Liver (tissue), 9 donors: ENCODE measurements around the gene MAF. TPM values are rescaled to one million over a fixed set of nuclear protein-coding genes. Genes with fewer than 3 reads are reported as not detected.

Experiments
- DNase-seq: peaks from one replicate; pipeline ENCODE4 v3.0.0-alpha.2; 2017; ENCODE audit warnings: low spot score
- H3K27ac ChIP-seq, 2 donors: one replicate each; pipeline ENCODE4 v1.7.0; 2013; ENCODE audit warnings: inconsistent platforms in 2 of 2, low read length in 2 of 2, control low read depth in 1 of 2, low read depth in 1 of 2, mild to moderate bottlenecking in 1 of 2
- H3K27me3 ChIP-seq, 4 donors: one replicate each; pipeline versions ENCODE4 v1.6.1 to v1.7.0; 2013; ENCODE audit warnings: low read length in 3 of 4, inconsistent platforms in 1 of 4, mild to moderate bottlenecking in 1 of 4, moderate library complexity in 1 of 4; ENCODE audit not compliant: control insufficient read depth in 4 of 4, insufficient read depth in 4 of 4
- H3K36me3 ChIP-seq, 4 donors: one replicate each; pipeline versions ENCODE4 v1.6.1 to v1.7.0; 2013; ENCODE audit warnings: low read length in 3 of 4, mild to moderate bottlenecking in 3 of 4, low read depth in 1 of 4, moderate library complexity in 1 of 4; ENCODE audit not compliant: control insufficient read depth in 4 of 4, insufficient read depth in 3 of 4
- H3K4me1 ChIP-seq, 4 donors: one replicate each; pipeline versions ENCODE4 v1.6.1 to v1.7.0; 2013; ENCODE audit warnings: low read length in 3 of 4, mild to moderate bottlenecking in 3 of 4, moderate library complexity in 1 of 4; ENCODE audit not compliant: control insufficient read depth in 4 of 4, insufficient read depth in 4 of 4
- H3K4me3 ChIP-seq, 3 donors: one replicate each; pipeline versions ENCODE4 v1.6.1 to v1.7.0; 2013; ENCODE audit warnings: low read length in 3 of 3, control low read depth in 1 of 3, low read depth in 1 of 3, mild to moderate bottlenecking in 1 of 3
- H3K9ac ChIP-seq, 2 donors: one replicate each; pipeline ENCODE4 v1.7.0; 2013; ENCODE audit warnings: low read length in 2 of 2, mild to moderate bottlenecking in 2 of 2, moderate library complexity in 2 of 2, control low read depth in 1 of 2, low read depth in 1 of 2
- H3K9me3 ChIP-seq, 4 donors: one replicate each; pipeline versions ENCODE4 v1.6.1 to v1.7.0; 2013; ENCODE audit warnings: low read length in 3 of 4; ENCODE audit not compliant: control insufficient read depth in 4 of 4
- ATF3 ChIP-seq: IDR thresholded peaks from 2 replicates; pipeline ENCODE4 v1.6.1; 2016; ENCODE audit warnings: antibody characterized with exemption
- CTCF ChIP-seq: fragments of 150-350 bp; IDR thresholded peaks from 2 replicates; pipeline ENCODE4 v1.5.1; 2017; ENCODE audit warnings: improper control_type of control experiment, low read depth, low read length; ENCODE audit not compliant: missing input control
- EGR1 ChIP-seq, 2 donors: IDR thresholded peaks; 2 replicates each; pipeline ENCODE4 v1.6.1; 2016 to 2018; ENCODE audit warnings: antibody characterized with exemption in 2 of 2, low read depth in 2 of 2
- FOXA1 ChIP-seq: IDR thresholded peaks from 2 replicates; pipeline ENCODE4 v1.6.1; 2016; ENCODE audit warnings: antibody characterized with exemption
- FOXA2 ChIP-seq: IDR thresholded peaks from 2 replicates; pipeline ENCODE4 v1.6.1; 2016; ENCODE audit warnings: antibody characterized with exemption
- GABPA ChIP-seq, 2 donors: IDR thresholded peaks in 1 of 2; conservative IDR thresholded peaks in 1 of 2; 2 replicates each; pipeline ENCODE4 v1.6.1; 2016; ENCODE audit warnings: antibody characterized with exemption in 2 of 2, mild to moderate bottlenecking in 1 of 2, moderate library complexity in 1 of 2
- HNF4A ChIP-seq, 2 donors: conservative IDR thresholded peaks; 2 replicates each; pipeline ENCODE4 v1.6.1; 2016; ENCODE audit warnings: antibody characterized with exemption in 2 of 2, mild to moderate bottlenecking in 2 of 2
- HNF4G ChIP-seq: IDR thresholded peaks from 2 replicates; pipeline ENCODE4 v1.6.1; 2016; ENCODE audit warnings: antibody characterized with exemption
- JUND ChIP-seq, 2 donors: IDR thresholded peaks; 2 replicates each; pipeline ENCODE4 v1.6.1; 2016; ENCODE audit warnings: antibody characterized with exemption in 2 of 2
- MAX ChIP-seq: IDR thresholded peaks from 2 replicates; pipeline ENCODE4 v1.6.1; 2016; ENCODE audit warnings: antibody characterized with exemption
- NR2F2 ChIP-seq: IDR thresholded peaks from 2 replicates; pipeline ENCODE4 v1.6.1; 2016; ENCODE audit warnings: antibody characterized with exemption
- RAD21 ChIP-seq, 2 donors: IDR thresholded peaks; 2 replicates each; pipeline ENCODE4 v1.6.1; 2016; ENCODE audit warnings: antibody characterized with exemption in 2 of 2, mild to moderate bottlenecking in 2 of 2
- REST ChIP-seq: IDR thresholded peaks from 2 replicates; pipeline ENCODE4 v1.6.1; 2016; ENCODE audit warnings: antibody characterized with exemption, mild to moderate bottlenecking
- RXRA ChIP-seq, 2 donors: IDR thresholded peaks; 2 replicates each; pipeline ENCODE4 v1.6.1; 2017 to 2018; ENCODE audit warnings: antibody characterized with exemption in 2 of 2, mild to moderate bottlenecking in 1 of 2
- SP1 ChIP-seq: IDR thresholded peaks from 2 replicates; pipeline ENCODE4 v1.6.1; 2018; ENCODE audit warnings: antibody characterized with exemption, mild to moderate bottlenecking
- TAF1 ChIP-seq: conservative IDR thresholded peaks from 2 replicates; pipeline ENCODE4 v1.6.1; 2016; ENCODE audit warnings: antibody characterized with exemption, mild to moderate bottlenecking
- YY1 ChIP-seq: IDR thresholded peaks from 2 replicates; pipeline ENCODE4 v1.6.1; 2016; ENCODE audit warnings: antibody characterized with exemption, mild to moderate bottlenecking
- ZBTB33 ChIP-seq: IDR thresholded peaks from 2 replicates; pipeline ENCODE4 v1.6.1; 2016; ENCODE audit warnings: antibody characterized with exemption
- WGBS: extraction: QIAGEN DNeasy Blood & Tissue Kit; methylation state at CpG from one replicate; pipeline ENCODE4 v1.1.7; 2013; 5-methylcytosine and 5-hydroxymethylcytosine counted together
- polyA plus RNA-seq, 2 donors: library from polyadenylated mRNA; stranded (reverse) in 1 of 2; unstranded in 1 of 2; fragments of 200-250 nt in 1 of 2; fragments of >200 nt in 1 of 2; fragmentation: Nextera tagmentation in 1 of 2; extraction: Ambion mirVana in 1 of 2; gene quantifications; one replicate each; pipeline versions ENCODE4 v1.2.1 to v1.2.3, GENCODE V29; 2013 to 2015
- total RNA-seq, 2 donors: library from RNA; depleted of rRNA; stranded (reverse); fragments of >200 nt; gene quantifications; one replicate each; pipeline ENCODE4 v1.2.3, GENCODE V29; 2014
- donor health status: healthy.
- donor health status: healthy.
- donor health status: healthy.
- donor health status: healthy.
- donor health status: healthy.

Gene MAF
- total and polyA plus RNA-seq, 4 donors: 9.7 to 20.9 (median 16.7) TPM

GRCh38 chr16:79601092-79601930 lies 774 bp upstream of the MAF start:
- TF ChIP-seq TAF1: peak; percentile 91
- TF ChIP-seq GABPA (IDR thresholded peaks at IDR 0.05 in 1 of 2, conservative IDR thresholded peaks at IDR 0.05 in 1 of 2): no peak
- TF ChIP-seq YY1: peak; percentile 90
- TF ChIP-seq REST: peak; percentile 85
- peak; percentile 89 for TF ChIP-seq SP1
- TF ChIP-seq ATF3: peak; percentile 75
- TF ChIP-seq CTCF: no peak
- no peak for TF ChIP-seq FOXA1
- peak; percentile 42 for TF ChIP-seq ZBTB33
- peak; percentile 44 for TF ChIP-seq FOXA2
- peak in 1 of 2 donors; percentile 56 for TF ChIP-seq RAD21 (IDR thresholded peaks at IDR 0.05)
- peak; percentile 87 for TF ChIP-seq HNF4G
- peak; percentile 75 for TF ChIP-seq MAX
- peak; percentile 46 to 59 for TF ChIP-seq JUND (IDR thresholded peaks at IDR 0.05)
- no peak for TF ChIP-seq EGR1 (IDR thresholded peaks at IDR 0.05; ENCODE audit: low read depth in 2 of 2)
- TF ChIP-seq NR2F2: peak; percentile 98
- peak; percentile 92 to 95 for TF ChIP-seq RXRA (IDR thresholded peaks at IDR 0.05)
- peak; percentile 94 for TF ChIP-seq HNF4A (conservative IDR thresholded peaks at IDR 0.05)
- WGBS: under 1% methylated on average over 51 of the region's 51 CpGs
- Histone ChIP-seq H3K9ac (peak overlapping the region; percentile 91 to 92), H3K4me1 (peaks cover 0 to 20% (median 10%) of the 10 kb centered on the region in 4 donors), H3K4me3 (peak overlapping the region; percentile 73 to 98 (median 85)), H3K27ac (peak overlapping the region; percentile 99 to 100), H3K27me3 (no peaks in the 10 kb centered on the region), H3K36me3 (no peaks in the 10 kb centered on the region), H3K9me3 (no peaks in the 10 kb centered on the region)
- peak; percentile 65 for DNase-seq
